Fibroblast of pulmonary artery (primary cell): ENCODE data around the gene MYH9.
A peak's percentile ranks its signal among the peaks of the same experiment; 100 is the strongest.
"Not testable (repeated sequence)": the region's sequence is repeated elsewhere in the genome, so short reads cannot be mapped to it uniquely, and the experiment has no call there.

Source experiments
- DNase-seq: peaks from one replicate; pipeline ENCODE4 v3.0.0-alpha.2; 2010; ENCODE audit warnings: low read depth
- H3K4me3 ChIP-seq: replicated peaks from 2 replicates; pipeline ENCODE4 v1.5.1; 2011; ENCODE audit warnings: low read depth, mild to moderate bottlenecking, control low read depth, low read length, moderate library complexity
- CTCF ChIP-seq: IDR thresholded peaks from 2 replicates; pipeline ENCODE4 v1.5.1; 2011; ENCODE audit warnings: mild to moderate bottlenecking, control low read depth, low read length, inconsistent platforms; ENCODE audit errors: missing control alignments

Gene MYH9

GRCh38 chr22:36387959-36388726 is at the start of gene MYH9:
TSS of gene MYH9 (minus strand) at chr22:36387967. CDS start at chr22:36349236, 38,731 bp downstream.
- DNase-seq: peak; percentile 100
- no peak for TF ChIP-seq CTCF
- H3K4me3 ChIP-seq: peak within 1 kb of the TSS; percentile 90

- H3K4me3 ChIP-seq: no peak overlapping the region
- no peak for TF ChIP-seq CTCF
- DNase-seq: no peak
Measured at GRCh38 chr22:36435516-36436415, 48.0 kb upstream of the MYH9 start.

- DNase-seq: no peak
- no peak for TF ChIP-seq CTCF
- H3K4me3 ChIP-seq: no peak overlapping the region
Measured at GRCh38 chr22:36433318-36434231, 45.8 kb upstream of the MYH9 start.

GRCh38 chr22:36432592-36433317 is 45.0 kb upstream of the MYH9 start:
- DNase-seq: peak; percentile 42
- no peak for TF ChIP-seq CTCF
- H3K4me3 ChIP-seq: no peak overlapping the region

- H3K4me3 ChIP-seq: no peak overlapping the region
- TF ChIP-seq CTCF: no peak
- no peak for DNase-seq
Measured at GRCh38 chr22:36431977-36432376, 44.2 kb upstream of the MYH9 start.

- DNase-seq: no peak
- TF ChIP-seq CTCF: no peak
- H3K4me3 ChIP-seq: no peak overlapping the region
Measured at GRCh38 chr22:36430863-36431262, 43.1 kb upstream of the MYH9 start.

- not testable (repeated sequence) for H3K4me3 ChIP-seq, DNase-seq
Measured at GRCh38 chr22:36427952-36428351, 40.2 kb upstream of the MYH9 start.
